Measurements from ENCODE around the gene XBP1.

DNA sequence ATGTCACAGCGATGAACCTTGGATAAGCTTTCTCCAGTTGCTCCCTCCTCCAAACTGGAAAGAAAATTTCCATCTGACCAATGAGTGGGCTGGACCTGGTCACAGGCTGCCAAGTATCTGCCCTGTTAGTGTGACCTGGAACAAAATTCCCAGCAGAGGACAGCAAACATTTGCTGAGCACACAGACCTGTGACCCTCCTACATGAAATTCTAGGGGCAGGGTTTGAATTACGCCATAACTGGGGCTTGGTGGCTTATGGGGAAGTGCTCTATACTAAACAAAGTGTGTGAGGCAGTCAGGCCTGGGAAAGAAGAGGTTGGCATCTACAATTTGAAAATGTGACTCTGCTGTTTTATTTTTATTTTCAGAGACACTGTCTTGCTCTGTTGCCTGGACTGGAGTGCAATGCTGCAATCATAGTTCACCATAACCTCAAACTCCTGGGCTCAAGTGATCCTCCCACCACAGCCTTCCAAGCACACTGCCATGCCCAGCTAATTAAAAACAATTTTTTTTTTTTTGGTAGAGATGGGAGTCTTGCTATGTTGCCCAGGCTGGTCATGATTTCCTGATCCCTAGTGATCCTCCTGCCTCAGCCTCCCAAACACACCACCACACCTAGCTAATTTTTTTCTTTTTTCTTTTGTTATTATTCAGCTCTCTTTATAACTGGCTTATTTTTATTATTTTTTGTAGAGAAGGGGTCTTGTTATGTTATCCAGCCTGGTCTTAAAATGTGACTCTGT, 13.6 kb upstream of the XBP1 start:
- TF ChIP-seq, protein P1, sequence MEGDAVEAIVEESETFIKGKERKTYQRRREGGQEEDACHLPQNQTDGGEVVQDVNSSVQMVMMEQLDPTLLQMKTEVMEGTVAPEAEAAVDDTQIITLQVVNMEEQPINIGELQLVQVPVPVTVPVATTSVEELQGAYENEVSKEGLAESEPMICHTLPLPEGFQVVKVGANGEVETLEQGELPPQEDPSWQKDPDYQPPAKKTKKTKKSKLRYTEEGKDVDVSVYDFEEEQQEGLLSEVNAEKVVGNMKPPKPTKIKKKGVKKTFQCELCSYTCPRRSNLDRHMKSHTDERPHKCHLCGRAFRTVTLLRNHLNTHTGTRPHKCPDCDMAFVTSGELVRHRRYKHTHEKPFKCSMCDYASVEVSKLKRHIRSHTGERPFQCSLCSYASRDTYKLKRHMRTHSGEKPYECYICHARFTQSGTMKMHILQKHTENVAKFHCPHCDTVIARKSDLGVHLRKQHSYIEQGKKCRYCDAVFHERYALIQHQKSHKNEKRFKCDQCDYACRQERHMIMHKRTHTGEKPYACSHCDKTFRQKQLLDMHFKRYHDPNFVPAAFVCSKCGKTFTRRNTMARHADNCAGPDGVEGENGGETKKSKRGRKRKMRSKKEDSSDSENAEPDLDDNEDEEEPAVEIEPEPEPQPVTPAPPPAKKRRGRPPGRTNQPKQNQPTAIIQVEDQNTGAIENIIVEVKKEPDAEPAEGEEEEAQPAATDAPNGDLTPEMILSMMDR (conservative IDR thresholded peaks at IDR 0.05 in 1 of 2, IDR thresholded peaks at IDR 0.05 in 1 of 2; ENCODE audit: extremely low read depth in 1 of 2, insufficient read depth in 1 of 2, low read depth in 1 of 2, low read length in 2 of 2) = no peak
- no peak for TF ChIP-seq EZH2 (IDR thresholded peaks at IDR 0.05; ENCODE audit: borderline replicate concordance, low read length)

Data from mammary epithelial cell (primary cell).